ENCODE results near the gene LETM1.

LETM1 gene

GRCh38 chr4:1796486-1797204 is 59.3 kb downstream of the LETM1 start:
- TF ChIP-seq EZH2 (IDR thresholded peaks at IDR 0.05) (no peak), POLR2AphosphoS5 (IDR thresholded peaks at IDR 0.05; ENCODE audit: borderline replicate concordance, low read depth, low read length) (no peak), FOXP2 (optimal IDR thresholded peaks at IDR 0.05; ENCODE audit: control extremely low read depth, extremely low read length, insufficient read depth) (no peak)
- no peak overlapping the region for H3K9ac ChIP-seq (ENCODE audit: insufficient read length)
- no peaks in the 10 kb centered on the region for H3K9me3 ChIP-seq (ENCODE audit: low read depth, low read length)
- H3K27ac ChIP-seq: no peak overlapping the region
- no peak for DNase-seq (ENCODE audit: low read depth, low spot score)
- H3K4me3 ChIP-seq: no peak overlapping the region
- H3K36me3 ChIP-seq (ENCODE audit: insufficient read depth, low read length): no peaks in the 10 kb centered on the region

DNA sequence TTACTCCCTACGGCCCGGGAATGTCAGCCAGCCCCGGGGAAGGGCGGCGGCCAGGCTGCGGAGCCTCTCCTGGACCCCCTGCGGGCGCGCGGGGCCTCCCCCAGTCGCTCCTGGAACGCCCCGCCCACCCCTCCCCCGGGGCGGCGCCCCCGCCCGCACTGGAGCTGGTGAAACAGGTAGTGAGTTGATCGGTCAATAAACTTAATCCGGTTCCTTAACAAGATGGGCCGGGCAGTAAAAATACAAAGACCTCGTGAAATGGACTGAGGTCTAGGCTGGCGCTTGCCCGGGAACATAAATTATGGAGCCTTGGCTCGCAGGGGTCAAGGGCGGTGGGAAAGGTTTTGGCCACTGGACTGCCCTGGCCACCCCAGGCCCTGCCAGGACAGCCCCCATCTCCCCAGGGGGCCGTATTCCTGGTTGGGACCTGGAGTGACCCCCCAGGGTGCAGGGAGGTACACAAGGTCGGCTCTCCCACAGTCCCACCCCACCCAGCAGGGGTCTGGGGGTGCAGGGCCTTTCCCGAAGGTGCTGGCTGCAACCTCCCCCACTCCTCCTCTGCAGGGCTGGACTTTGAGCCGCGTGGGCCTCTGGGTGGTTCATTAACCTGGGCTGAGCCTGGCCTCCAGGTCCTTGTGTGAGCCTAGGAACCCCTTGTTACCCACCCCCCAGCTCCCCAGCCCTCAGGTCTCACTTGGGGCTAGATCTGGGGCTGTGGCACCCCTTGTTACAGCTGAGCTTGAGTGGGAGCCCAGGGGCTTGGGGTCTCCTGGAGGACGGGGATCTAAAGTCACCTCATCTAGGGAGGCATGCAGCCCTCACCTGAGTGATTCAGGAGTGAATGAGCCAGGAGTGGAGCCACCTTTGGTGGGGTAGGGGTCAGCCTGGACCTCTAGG is 60.4 kb downstream of the LETM1 start:
- Histone ChIP-seq H3K9me3 (ENCODE audit: low read depth, low read length) (no peaks in the 10 kb centered on the region), H3K36me3 (ENCODE audit: insufficient read depth, low read length) (no peaks in the 10 kb centered on the region), H3K27ac (no peak overlapping the region), H3K4me3 (peak overlapping the region; percentile 94), H3K9ac (ENCODE audit: insufficient read length) (peak overlapping the region; percentile 73)
- no peak for DNase-seq (ENCODE audit: low read depth, low spot score)
- no peak for TF ChIP-seq FOXP2 (optimal IDR thresholded peaks at IDR 0.05; ENCODE audit: control extremely low read depth, extremely low read length, insufficient read depth)
- no peak for TF ChIP-seq POLR2AphosphoS5 (IDR thresholded peaks at IDR 0.05; ENCODE audit: borderline replicate concordance, low read depth, low read length)
- no peak for TF ChIP-seq EZH2 (IDR thresholded peaks at IDR 0.05)

DNA sequence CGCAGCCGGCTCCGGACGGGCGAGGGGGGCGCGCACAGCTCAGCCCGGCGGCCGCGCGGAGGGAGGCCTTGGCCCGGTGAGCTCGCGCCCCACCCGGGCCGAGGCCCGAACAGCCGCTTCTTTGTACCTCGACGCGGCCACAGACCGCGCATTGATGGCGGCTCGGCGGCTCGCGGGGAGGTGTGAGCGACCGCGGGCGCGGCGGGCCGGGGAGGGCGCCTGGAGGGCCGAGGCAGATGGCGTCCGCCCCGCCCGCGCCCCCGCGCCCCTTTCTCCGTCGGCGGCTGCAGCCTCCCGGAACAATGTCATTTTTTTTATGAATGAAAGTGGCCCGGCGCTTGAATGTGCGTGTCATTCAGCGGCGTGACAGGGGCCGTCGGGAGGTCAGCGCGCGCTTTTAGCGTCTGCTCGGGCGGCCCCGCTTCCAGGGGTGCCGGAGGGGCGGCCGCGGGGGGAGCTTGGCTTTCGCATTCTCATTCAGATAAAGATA is 61.1 kb downstream of the LETM1 start:
- no peak overlapping the region for H3K27ac ChIP-seq
- no peak for DNase-seq (ENCODE audit: low read depth, low spot score)
- no peaks in the 10 kb centered on the region for H3K9me3 ChIP-seq (ENCODE audit: low read depth, low read length)
- TF ChIP-seq FOXP2 (optimal IDR thresholded peaks at IDR 0.05; ENCODE audit: control extremely low read depth, extremely low read length, insufficient read depth) (no peak), EZH2 (IDR thresholded peaks at IDR 0.05) (no peak), POLR2AphosphoS5 (IDR thresholded peaks at IDR 0.05; ENCODE audit: borderline replicate concordance, low read depth, low read length) (no peak)
- peak overlapping the region; percentile 94 for H3K4me3 ChIP-seq
- H3K36me3 ChIP-seq (ENCODE audit: insufficient read depth, low read length): no peaks in the 10 kb centered on the region
- H3K9ac ChIP-seq (ENCODE audit: insufficient read length): peak overlapping the region; percentile 73

DNA sequence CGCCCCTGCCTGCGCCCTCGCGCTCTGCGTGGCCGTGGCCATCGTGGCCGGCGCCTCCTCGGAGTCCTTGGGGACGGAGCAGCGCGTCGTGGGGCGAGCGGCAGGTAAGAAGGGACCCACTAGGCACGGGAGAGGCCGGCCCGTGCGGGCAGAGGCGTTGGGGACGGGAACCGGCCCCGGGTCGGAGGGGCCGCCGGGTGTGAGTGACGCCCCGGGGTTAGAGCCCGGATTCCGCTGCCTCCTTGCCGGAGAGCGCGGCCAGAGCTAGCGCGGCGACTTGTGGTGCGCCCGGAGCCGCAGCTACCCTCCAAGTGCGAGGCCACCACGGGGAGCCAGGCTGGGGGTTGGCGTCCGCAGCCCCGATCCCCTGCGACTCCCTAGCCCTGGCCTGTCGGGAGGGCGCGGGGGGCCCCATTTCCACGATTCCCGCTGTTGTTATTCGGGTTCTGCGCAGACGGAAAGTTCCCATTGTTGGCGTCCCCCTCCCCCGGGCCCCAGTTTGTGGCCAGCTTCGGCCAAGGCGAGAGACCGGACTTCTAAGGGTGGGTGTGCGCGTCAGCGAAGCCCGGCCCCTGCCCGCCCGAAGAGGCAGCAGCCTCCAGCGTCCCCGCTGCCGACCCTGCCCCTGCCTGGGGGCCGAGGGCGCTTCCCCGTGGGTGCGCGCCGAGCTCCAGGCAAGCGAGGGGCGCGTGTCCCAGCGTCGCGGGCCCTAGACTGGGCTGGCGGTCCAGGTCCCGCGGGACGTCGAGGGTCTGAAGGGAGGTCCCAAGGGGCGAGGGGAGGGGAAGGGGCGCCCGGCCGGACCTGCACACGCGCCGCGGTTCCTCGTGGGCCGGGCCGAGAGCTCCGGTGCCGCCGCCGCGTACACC is 61.8 kb downstream of the LETM1 start:
- H3K4me3 ChIP-seq: peak overlapping the region; percentile 94
- no peaks in the 10 kb centered on the region for H3K36me3 ChIP-seq (ENCODE audit: insufficient read depth, low read length)
- H3K27ac ChIP-seq: no peak overlapping the region
- DNase-seq (ENCODE audit: low read depth, low spot score): no peak
- TF ChIP-seq FOXP2 (optimal IDR thresholded peaks at IDR 0.05; ENCODE audit: control extremely low read depth, extremely low read length, insufficient read depth) (no peak), POLR2AphosphoS5 (IDR thresholded peaks at IDR 0.05; ENCODE audit: borderline replicate concordance, low read depth, low read length) (no peak), EZH2 (IDR thresholded peaks at IDR 0.05) (no peak)
- peak overlapping the region; percentile 73 for H3K9ac ChIP-seq (ENCODE audit: insufficient read length)
- no peaks in the 10 kb centered on the region for H3K9me3 ChIP-seq (ENCODE audit: low read depth, low read length)

DNA sequence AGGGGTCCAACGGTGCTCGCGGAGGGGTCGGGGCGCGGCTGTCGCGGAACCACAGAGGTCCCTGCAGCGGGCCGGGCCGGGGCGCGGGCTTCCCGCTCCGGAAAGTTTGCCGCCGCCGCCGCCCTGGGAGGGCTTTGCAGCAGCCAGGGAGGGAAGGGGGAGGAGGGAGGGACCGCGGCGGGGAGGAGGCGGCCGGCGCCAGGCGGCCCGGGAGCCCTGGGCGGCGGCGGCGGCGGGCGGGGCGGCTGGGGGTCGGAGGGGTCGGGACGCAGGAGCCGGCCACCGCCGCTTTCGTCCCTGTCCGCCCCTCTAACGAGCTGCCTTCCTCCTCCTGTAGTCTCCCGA is 62.5 kb downstream of the LETM1 start:
- no peak overlapping the region for H3K27ac ChIP-seq
- H3K9ac ChIP-seq (ENCODE audit: insufficient read length): peak overlapping the region; percentile 59
- H3K36me3 ChIP-seq (ENCODE audit: insufficient read depth, low read length): no peaks in the 10 kb centered on the region
- no peak for DNase-seq (ENCODE audit: low read depth, low spot score)
- H3K4me3 ChIP-seq: peak overlapping the region; percentile 94
- no peaks in the 10 kb centered on the region for H3K9me3 ChIP-seq (ENCODE audit: low read depth, low read length)
- TF ChIP-seq FOXP2 (optimal IDR thresholded peaks at IDR 0.05; ENCODE audit: control extremely low read depth, extremely low read length, insufficient read depth) (no peak), POLR2AphosphoS5 (IDR thresholded peaks at IDR 0.05; ENCODE audit: borderline replicate concordance, low read depth, low read length) (no peak), EZH2 (IDR thresholded peaks at IDR 0.05) (no peak)

GRCh38 chr4:1792832-1793495 is 63.0 kb downstream of the LETM1 start, which contains the start of gene FGFR3:
Gene FGFR3 (plus strand): TSS chr4:1793293. CDS start chr4:1793935, 642 bp downstream.
- no peak within 1 kb of the TSS for H3K27ac ChIP-seq
- peak within 1 kb of the TSS; percentile 73 for H3K9ac ChIP-seq (ENCODE audit: insufficient read length)
- TF ChIP-seq FOXP2 (optimal IDR thresholded peaks at IDR 0.05; ENCODE audit: control extremely low read depth, extremely low read length, insufficient read depth): no peak
- no peak for TF ChIP-seq POLR2AphosphoS5 (IDR thresholded peaks at IDR 0.05; ENCODE audit: borderline replicate concordance, low read depth, low read length)
- TF ChIP-seq EZH2 (IDR thresholded peaks at IDR 0.05): no peak
- no peaks in the 10 kb centered on the region for H3K9me3 ChIP-seq (ENCODE audit: low read depth, low read length)
- H3K4me3 ChIP-seq: peak within 1 kb of the TSS; percentile 94
- no peak for DNase-seq (ENCODE audit: low read depth, low spot score)
- no peaks in the 10 kb centered on the region for H3K36me3 ChIP-seq (ENCODE audit: insufficient read depth, low read length)

- peak overlapping the region; percentile 61; the same call in 1 of the 2 replicates for H3K4me3 ChIP-seq
- no peaks in the 10 kb centered on the region for H3K9me3 ChIP-seq (ENCODE audit: low read depth, low read length)
- H3K36me3 ChIP-seq (ENCODE audit: insufficient read depth, low read length): no peaks in the 10 kb centered on the region
- DNase-seq (ENCODE audit: low read depth, low spot score): no peak
- no peak overlapping the region for H3K9ac ChIP-seq (ENCODE audit: insufficient read length)
- no peak overlapping the region for H3K27ac ChIP-seq
- TF ChIP-seq EZH2 (IDR thresholded peaks at IDR 0.05) (no peak), FOXP2 (optimal IDR thresholded peaks at IDR 0.05; ENCODE audit: control extremely low read depth, extremely low read length, insufficient read depth) (no peak), POLR2AphosphoS5 (IDR thresholded peaks at IDR 0.05; ENCODE audit: borderline replicate concordance, low read depth, low read length) (no peak)
Measured at GRCh38 chr4:1792158-1792831, 63.7 kb downstream of the LETM1 start.

All from SK-N-MC (cell line).